Fibroblast of pulmonary artery (primary cell): ENCODE measurements around the gene CFAP92.

Source experiments
- DNase-seq: peaks from one replicate; pipeline ENCODE4 v3.0.0-alpha.2; 2010; ENCODE audit warnings: low read depth
- H3K4me3 ChIP-seq: replicated peaks from 2 replicates; pipeline ENCODE4 v1.5.1; 2011; ENCODE audit warnings: low read depth, mild to moderate bottlenecking, control low read depth, low read length, moderate library complexity
- CTCF ChIP-seq: IDR thresholded peaks from 2 replicates; pipeline ENCODE4 v1.5.1; 2011; ENCODE audit warnings: mild to moderate bottlenecking, control low read depth, low read length, inconsistent platforms; ENCODE audit errors: missing control alignments

Gene CFAP92

GRCh38 chr3:129007792-129008191 lies 13.9 kb upstream of the CFAP92 start:
- no peak for TF ChIP-seq CTCF
- no peak for DNase-seq
- H3K4me3 ChIP-seq = no peak overlapping the region

GRCh38 chr3:129006864-129007263 lies 13.0 kb upstream of the CFAP92 start:
- no peak for TF ChIP-seq CTCF
- no peak overlapping the region for H3K4me3 ChIP-seq

GRCh38 chr3:129005526-129006303 lies 11.8 kb upstream of the CFAP92 start:
- no peak overlapping the region for H3K4me3 ChIP-seq
- TF ChIP-seq CTCF = no peak
- peak; percentile 59 for DNase-seq

More at GRCh38 chr3:129006864-129007263, 13.0 kb upstream of the CFAP92 start:
- no peak for DNase-seq

GRCh38 chr3:129004639-129005295 lies 10.9 kb upstream of the CFAP92 start:
- H3K4me3 ChIP-seq = no peak overlapping the region
- TF ChIP-seq CTCF = no peak
- DNase-seq = no peak

GRCh38 chr3:129003578-129004112 lies 9.8 kb upstream of the CFAP92 start:
- no peak for TF ChIP-seq CTCF
- H3K4me3 ChIP-seq = no peak overlapping the region
- no peak for DNase-seq

- no peak for TF ChIP-seq CTCF
- DNase-seq = no peak
- H3K4me3 ChIP-seq = no peak overlapping the region
These were observed 9.0 kb upstream of the CFAP92 start for GRCh38 chr3:129002573-129003569.
